B cell (primary cell): ENCODE data around the gene PRDM10. TPM values are rescaled to one million over a fixed set of nuclear protein-coding genes. Genes with fewer than 3 reads are reported as not detected.

Experiments used
- ATAC-seq: fragments of 200-7000 bp; cut with Tn5 transposase; one replicate; pipeline ENCODE4 v1.10.0; 2021; ENCODE audit warnings: low read depth, mild to moderate bottlenecking, moderate number of reproducible peaks, moderate library complexity
- CTCF ChIA-PET: fragments of 350-600 bp; sonication (Branson Sonifier 250); formaldehyde crosslinking; loops from one replicate; lab custom pipeline; 2021; ENCODE audit warnings: antibody characterized with exemption, inconsistent platforms; lab: Charles Lee
- POLR2A ChIA-PET: fragments of 350-600 bp; sonication (Branson Sonifier 250); formaldehyde crosslinking; loops from one replicate; lab custom pipeline; 2021; ENCODE audit warnings: antibody characterized with exemption; lab: Charles Lee
- DNase-seq: peaks from one replicate; pipeline ENCODE4 v3.0.0; 2013
- H2AFZ ChIP-seq: 2 replicates; pipeline ENCODE4 v1.6.1; 2012; ENCODE audit warnings: mild to moderate bottlenecking, low read depth, low read length; ENCODE audit not compliant: insufficient read depth, poor library complexity, severe bottlenecking
- H3K27ac ChIP-seq, 2 donors: 1 replicate in 1 of 2; 2 replicates in 1 of 2; pipeline ENCODE4 v1.5.1; 2012 to 2013; ENCODE audit warnings: low read length in 2 of 2, mild to moderate bottlenecking in 2 of 2, moderate library complexity in 1 of 2
- H3K27me3 ChIP-seq, 4 experiments: fragments of 200-600 bp in 1 of 4; sonication (generic) in 1 of 4; replicated peaks in 1 of 4; 1 replicate in 2 of 4; 2 replicates in 2 of 4; pipeline versions ENCODE4 v1.6.1 to v1.7.0; 2013 to 2016; ENCODE audit warnings: low read length in 3 of 4, mild to moderate bottlenecking in 2 of 4, mixed read lengths in 1 of 4, moderate library complexity in 1 of 4; ENCODE audit not compliant: insufficient read depth in 4 of 4, control insufficient read depth in 3 of 4; ENCODE audit errors: control extremely low read depth in 1 of 4
- H3K36me3 ChIP-seq, 2 experiments: replicated peaks in 1 of 2; 1 replicate in 1 of 2; 2 replicates in 1 of 2; pipeline versions ENCODE4 v1.6.1 to v1.7.1; 2013; ENCODE audit warnings: low read length in 1 of 2; ENCODE audit not compliant: insufficient read depth in 2 of 2, control insufficient read depth in 1 of 2; ENCODE audit errors: control extremely low read depth in 1 of 2, extremely low read depth in 1 of 2
- H3K4me1 ChIP-seq, 2 donors: fragments of 200-600 bp in 1 of 2; sonication (generic) in 1 of 2; 1 replicate in 1 of 2; 2 replicates in 1 of 2; pipeline versions ENCODE4 v1.5.1 to v1.6.1; 2013 to 2017; ENCODE audit warnings: low read length in 2 of 2; ENCODE audit not compliant: control insufficient read depth in 2 of 2, insufficient read depth in 2 of 2
- H3K4me2 ChIP-seq: replicated peaks from 2 replicates; pipeline ENCODE3; 2012; ENCODE audit warnings: mild to moderate bottlenecking, low read depth, low read length; ENCODE audit not compliant: poor library complexity, severe bottlenecking
- H3K4me3 ChIP-seq, 5 experiments: fragments of 200-600 bp in 1 of 5; sonication (generic) in 1 of 5; 1 replicate in 3 of 5; 2 replicates in 2 of 5; pipeline versions ENCODE4 v1.5.1 to v1.7.0; 2011 to 2016; ENCODE audit warnings: low read length in 4 of 5, mild to moderate bottlenecking in 4 of 5, low read depth in 2 of 5, control low read depth in 1 of 5, moderate library complexity in 1 of 5; ENCODE audit not compliant: insufficient read depth in 1 of 5; ENCODE audit errors: control extremely low read depth in 1 of 5, extremely low read depth in 1 of 5
- H3K79me2 ChIP-seq: fragments of 200-600 bp; sonication (generic); one replicate; pipeline ENCODE4 v1.6.0; 2016; ENCODE audit warnings: low read length; ENCODE audit not compliant: control insufficient read depth, insufficient read depth
- H3K9ac ChIP-seq: fragments of 200-600 bp; sonication (generic); 2 replicates; pipeline ENCODE4 v1.6.1; 2017; ENCODE audit warnings: mild to moderate bottlenecking, low read length, moderate library complexity
- H3K9me3 ChIP-seq, 3 donors: one replicate each; pipeline versions ENCODE4 v1.6.1 to v1.7.1; 2013; ENCODE audit warnings: low read length in 2 of 3; ENCODE audit not compliant: control insufficient read depth in 2 of 3, insufficient read depth in 1 of 3; ENCODE audit errors: control extremely low read depth in 1 of 3
- H4K20me1 ChIP-seq: 2 replicates; pipeline ENCODE4 v1.6.0; 2012; ENCODE audit warnings: mild to moderate bottlenecking, low read length; ENCODE audit not compliant: insufficient read depth, control insufficient read depth, poor library complexity, severe bottlenecking
- H3K27ac Mint-ChIP-seq: one replicate; pipeline ENCODE4 v1.8.0; 2021; ENCODE audit warnings: mixed read lengths
- H3K27me3 Mint-ChIP-seq: one replicate; pipeline ENCODE4 v1.8.0; 2021; ENCODE audit warnings: mixed read lengths
- H3K4me1 Mint-ChIP-seq: one replicate; pipeline ENCODE4 v1.8.0; 2021; ENCODE audit warnings: mixed read lengths
- H3K4me3 Mint-ChIP-seq: one replicate; pipeline ENCODE4 v1.8.0; 2021; ENCODE audit warnings: mixed read lengths
- H3K9me3 Mint-ChIP-seq: one replicate; pipeline ENCODE4 v1.8.0; 2022; ENCODE audit warnings: mixed read lengths; ENCODE audit not compliant: insufficient read depth
- CTCF ChIP-seq: fragments of 200-600 bp; IDR thresholded peaks from one replicate; pipeline ENCODE4 v1.8.0; 2022; ENCODE audit warnings: antibody characterized with exemption, mild to moderate bottlenecking
- EZH2 ChIP-seq: IDR thresholded peaks from 2 replicates; pipeline ENCODE4 v1.6.1; 2012; ENCODE audit warnings: borderline replicate concordance, low read depth, mild to moderate bottlenecking, moderate library complexity, low read length; ENCODE audit not compliant: insufficient read depth, poor library complexity, severe bottlenecking
- WGBS: methylation state at CpG from one replicate; pipeline ENCODE4 v1.1.5; 2013; ENCODE audit warnings: missing lambda C conversion rate; ENCODE audit not compliant: insufficient coverage; 5-methylcytosine and 5-hydroxymethylcytosine counted together
- intact Hi-C: fragments of 100-400 bp; cut with micrococcal nuclease; formaldehyde crosslinking; loops from one replicate; pipeline ENCODE4 v1.10.0; 2022
- polyA plus RNA-seq: library from polyadenylated mRNA; depleted of rRNA; stranded (reverse); fragments of >200 nt; gene quantifications from 2 replicates; pipeline ENCODE4 v1.2.3, GENCODE V29; 2012
- total RNA-seq, 2 donors: library from RNA; stranded (reverse); fragments of 120-200 nt in 1 of 2; gene quantifications; 1 replicate in 1 of 2; 2 replicates in 1 of 2; pipeline versions ENCODE4 v1.2.3 to v1.2.4, GENCODE V29; 2013 to 2022

The PRDM10 gene
- total and polyA plus RNA-seq, 2 donors (not counting 1 experiment from before 2014, with no cell fraction given) = 4.5 to 17.5 TPM

DNA sequence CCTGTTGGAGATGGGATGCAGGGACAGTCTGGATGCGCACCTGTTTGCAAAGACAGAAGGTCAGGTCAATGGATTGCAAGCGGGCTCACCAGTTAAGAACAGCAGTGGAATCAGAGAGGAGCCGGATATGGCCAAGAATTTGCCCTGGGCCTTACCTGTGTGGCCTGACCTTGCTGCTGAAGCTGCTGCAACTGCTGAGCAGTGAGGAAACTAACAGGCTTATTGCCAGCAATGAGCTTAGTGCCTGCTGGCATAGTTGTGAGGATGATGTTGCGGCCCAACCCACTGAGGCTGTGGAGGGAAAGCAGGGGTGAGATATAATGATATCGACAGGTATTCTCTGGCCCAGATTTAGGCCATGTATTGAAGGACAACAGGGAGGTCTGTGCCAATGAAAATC lies 137.8 kb downstream of the PRDM10 start:
- no peak overlapping the region for H3K27ac Mint-ChIP-seq
- no peak overlapping the region for H2AFZ ChIP-seq
- no peak overlapping the region for H3K4me3 Mint-ChIP-seq
- H3K36me3 ChIP-seq = peaks cover 2 to 55% of the 10 kb centered on the region in 2 experiments
- H3K27ac ChIP-seq = no peak overlapping the region
- intact Hi-C loops = no loop called here
- DNase-seq = no peak
- H3K79me2 ChIP-seq = no peaks in the 10 kb centered on the region
- ChIA-PET POLR2A (no interaction called here), CTCF (no interaction called here)
- H3K9me3 ChIP-seq = no peaks in the 10 kb centered on the region
- 96% methylated on average over 5 of the region's 5 CpGs for WGBS
- H4K20me1 ChIP-seq = no peaks in the 10 kb centered on the region
- H3K9ac ChIP-seq = no peak overlapping the region
- no peaks in the 10 kb centered on the region for H3K4me1 Mint-ChIP-seq
- no peak overlapping the region for H3K4me3 ChIP-seq
- H3K27me3 Mint-ChIP-seq = no peaks in the 10 kb centered on the region
- H3K9me3 Mint-ChIP-seq = no peaks in the 10 kb centered on the region
- H3K27me3 ChIP-seq = no peaks in the 10 kb centered on the region
- ATAC-seq = no peak
- H3K4me1 ChIP-seq = no peaks in the 10 kb centered on the region
- TF ChIP-seq EZH2 (no peak), CTCF (no peak)
- no peak overlapping the region for H3K4me2 ChIP-seq

DNA sequence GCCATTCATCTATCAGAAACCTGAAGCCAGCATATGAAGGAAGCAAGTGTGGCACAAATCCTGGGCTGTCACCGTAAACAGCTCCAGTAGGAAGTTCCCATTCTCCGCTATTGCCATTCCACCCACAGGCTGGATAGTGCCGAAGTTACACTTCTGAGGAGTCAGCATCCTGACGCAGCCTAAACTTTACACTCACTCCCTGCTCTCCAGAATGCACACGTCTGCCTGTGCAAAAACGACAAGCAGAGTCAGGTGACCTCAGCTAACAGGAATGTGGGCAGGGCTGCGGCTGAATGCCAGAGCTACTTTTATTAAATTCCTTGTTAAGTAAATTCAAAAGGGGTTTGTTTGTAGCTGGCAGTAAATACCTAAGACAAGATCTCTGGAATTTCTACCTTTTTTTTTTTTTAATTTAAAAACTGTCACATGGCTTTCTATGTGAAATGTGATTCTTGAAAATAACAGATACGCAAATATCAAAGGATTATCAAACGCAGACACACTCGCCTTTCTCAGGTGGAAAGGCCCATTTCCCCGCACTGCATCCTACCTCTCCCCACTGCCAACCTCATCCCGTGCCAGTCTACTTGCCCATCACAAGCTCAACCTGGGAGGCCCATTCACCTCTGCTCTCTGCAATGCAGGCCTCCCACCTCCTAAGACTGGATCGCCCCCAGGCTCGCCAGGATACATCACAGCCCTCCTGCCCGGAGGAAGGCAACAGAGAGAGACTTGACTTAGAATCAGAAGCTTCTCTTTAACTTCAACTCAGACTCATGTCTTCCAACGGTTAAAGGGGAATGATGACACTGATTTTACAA lies 140.7 kb downstream of the PRDM10 start:
- Mint-ChIP-seq H3K27ac (no peak overlapping the region), H3K27me3 (no peaks in the 10 kb centered on the region), H3K9me3 (no peaks in the 10 kb centered on the region), H3K4me3 (no peak overlapping the region), H3K4me1 (no peaks in the 10 kb centered on the region)
- H3K4me3 ChIP-seq = no peak overlapping the region
- no peak overlapping the region for H3K27ac ChIP-seq
- intact Hi-C loops = no loop called here
- TF ChIP-seq CTCF (no peak), EZH2 (no peak)
- H3K27me3 ChIP-seq = no peaks in the 10 kb centered on the region
- no peaks in the 10 kb centered on the region for H4K20me1 ChIP-seq
- 99% methylated on average over 10 of the region's 16 CpGs for WGBS
- no peak overlapping the region for H3K9ac ChIP-seq
- DNase-seq (no peak), ATAC-seq (no peak)
- H3K36me3 ChIP-seq = peaks cover 2 to 38% of the 10 kb centered on the region in 2 experiments
- H3K4me2 ChIP-seq = no peak overlapping the region
- POLR2A ChIA-PET = no interaction called here
- no peak overlapping the region for H2AFZ ChIP-seq
- no peaks in the 10 kb centered on the region for H3K4me1 ChIP-seq
- H3K79me2 ChIP-seq = no peaks in the 10 kb centered on the region
- H3K9me3 ChIP-seq = no peaks in the 10 kb centered on the region
- CTCF ChIA-PET = interaction anchor here (0.7 kb wide), 1 partner anchor 321 kb away, joined by 5 read pairs; no protein-coding TSS in a partner anchor
